22Rv1 (cell line): Measurements from ENCODE around the gene USH2A.

Experiments used
- H3K27ac ChIP-seq: fragments of 450-650 bp; 2 replicates; pipeline ENCODE4 v1.5.1; 2017
- CTCF ChIP-seq: fragments of 450-650 bp; IDR thresholded peaks from 2 replicates; pipeline ENCODE4 v1.5.1; 2017; ENCODE audit warnings: mild to moderate bottlenecking
- ZFX ChIP-seq: fragments of 450-650 bp; IDR thresholded peaks from 2 replicates; pipeline ENCODE4 v1.6.1; 2017; ENCODE audit warnings: antibody characterized with exemption, borderline replicate concordance

The USH2A gene

DNA sequence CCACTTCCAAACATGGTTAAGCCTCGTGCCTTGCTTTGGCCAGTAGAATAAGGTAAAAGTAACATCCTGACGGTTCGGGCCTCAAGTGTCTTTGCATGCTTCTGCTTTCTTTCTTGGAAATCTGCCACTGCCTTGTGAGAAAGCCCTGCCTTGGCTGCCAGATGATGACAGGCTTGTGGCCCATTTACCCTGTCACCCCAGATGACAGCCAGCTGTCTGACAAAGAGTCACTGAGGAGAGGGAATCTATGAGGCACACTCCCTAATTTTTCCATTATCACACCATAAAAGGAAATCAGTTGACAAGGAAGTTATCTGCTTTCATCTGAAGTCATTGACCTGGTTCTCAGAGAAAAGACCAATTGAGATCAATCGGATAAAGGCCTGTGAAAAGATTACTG lies 199.8 kb downstream of the USH2A start:
- no peak for TF ChIP-seq CTCF
- TF ChIP-seq ZFX: no peak
- peak overlapping the region; percentile 73 for H3K27ac ChIP-seq

DNA sequence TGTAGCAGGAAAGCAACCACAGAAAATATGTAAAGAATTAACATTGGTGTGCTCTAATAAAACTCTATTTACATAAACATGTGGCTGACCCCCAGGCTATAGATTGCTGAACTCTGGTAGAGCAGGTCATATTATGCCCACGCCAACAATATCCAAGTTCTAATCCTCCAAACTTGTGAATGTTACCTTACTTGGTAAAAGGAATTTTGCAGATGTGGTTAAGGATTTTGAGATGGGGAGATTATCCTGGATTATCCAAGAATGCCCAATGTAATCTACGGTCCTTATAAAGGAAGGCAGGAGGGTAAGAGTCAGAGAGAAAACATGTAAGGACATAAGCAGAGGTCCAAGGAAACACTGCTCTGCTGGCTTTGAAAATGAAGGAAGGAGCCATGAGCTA lies 201.0 kb downstream of the USH2A start:
- TF ChIP-seq ZFX (no peak), CTCF (no peak)
- H3K27ac ChIP-seq: peak overlapping the region; percentile 73

DNA sequence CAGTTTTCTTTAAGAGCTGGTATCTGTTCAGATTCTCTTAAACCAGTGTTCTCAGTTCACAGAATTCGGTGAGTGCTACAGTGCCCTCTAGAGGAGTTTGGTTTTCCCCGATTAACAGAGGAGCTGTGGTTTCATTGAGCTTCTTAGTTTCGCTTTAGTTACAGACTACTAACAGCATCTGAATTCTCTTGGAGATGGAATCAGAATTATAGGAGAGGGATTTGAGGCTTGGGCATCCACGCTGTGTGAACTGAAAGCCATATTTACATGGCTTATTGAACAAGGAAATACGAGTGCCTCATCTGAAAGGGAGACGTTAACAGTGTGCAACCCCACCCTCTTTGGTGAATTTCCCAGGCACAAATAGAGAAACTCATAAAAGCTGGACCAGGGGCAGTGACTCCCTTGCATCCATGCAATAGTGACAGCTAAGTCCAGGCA lies 202.0 kb downstream of the USH2A start:
- H3K27ac ChIP-seq: peak overlapping the region; percentile 73
- peak; percentile 97 for TF ChIP-seq CTCF
- no peak for TF ChIP-seq ZFX

GRCh38 chr1:216216305-216216704 lies 206.9 kb downstream of the USH2A start:
- no peak overlapping the region for H3K27ac ChIP-seq
- TF ChIP-seq CTCF: no peak
- no peak for TF ChIP-seq ZFX

DNA sequence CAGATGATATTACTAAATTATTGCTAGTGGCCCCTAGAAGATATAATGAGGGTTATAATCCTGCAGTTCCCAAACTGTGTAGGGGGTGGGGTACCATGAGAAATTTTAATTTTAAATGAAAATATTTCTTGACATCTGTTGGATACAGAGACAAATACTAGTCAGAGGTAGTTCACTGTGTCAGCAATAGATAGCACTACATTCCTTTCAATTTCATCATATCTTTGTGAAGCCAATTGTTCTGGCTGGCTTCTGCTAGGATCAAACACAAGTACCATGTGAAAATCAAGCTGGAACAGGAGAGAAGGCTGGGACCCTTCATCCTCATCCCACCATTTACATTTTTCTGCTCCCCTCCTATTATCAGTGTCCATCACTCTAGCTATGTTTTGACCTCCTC lies 208.1 kb downstream of the USH2A start:
- no peak overlapping the region for H3K27ac ChIP-seq

DNA sequence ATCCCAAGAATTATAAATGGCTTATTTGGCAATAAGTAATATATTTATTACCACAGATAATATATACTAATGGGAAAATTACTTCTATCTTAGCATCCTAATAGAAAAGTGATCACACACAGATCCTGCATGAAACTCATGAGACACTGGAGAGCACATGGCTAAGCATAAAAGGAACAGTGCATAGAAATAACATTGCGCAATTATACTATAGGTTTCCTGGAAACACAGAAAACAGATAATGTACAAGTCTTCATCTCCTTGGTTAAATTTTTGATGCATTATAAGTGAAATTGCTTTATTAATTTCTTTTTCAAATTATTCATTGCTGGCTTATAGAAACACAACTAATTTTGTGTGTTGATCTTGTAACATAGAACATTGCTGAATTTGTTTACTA lies 210.4 kb downstream of the USH2A start:
- no peak for TF ChIP-seq CTCF
- no peak for TF ChIP-seq ZFX

More for the DNA sequence above, 208.1 kb downstream of the USH2A start:
- no peak for TF ChIP-seq ZFX
- no peak for TF ChIP-seq CTCF

GRCh38 chr1:216210081-216210480 lies 213.2 kb downstream of the USH2A start:
- no peak overlapping the region for H3K27ac ChIP-seq
- no peak for TF ChIP-seq ZFX
- TF ChIP-seq CTCF: no peak

More for the DNA sequence above, 210.4 kb downstream of the USH2A start:
- H3K27ac ChIP-seq: no peak overlapping the region
